ENCODE results near the gene SEMA4C. TPM values are rescaled to one million over a fixed set of nuclear protein-coding genes. Genes with fewer than 3 reads are reported as not detected.

Gene SEMA4C
- total and polyA plus RNA-seq, 7 donors, result 4.1 to 10.8 (median 9.5) TPM

GRCh38 chr2:96885432-96886347, 15.8 kb upstream of the SEMA4C start:
- no peak overlapping the region for H3K27ac ChIP-seq
- H3K36me3 ChIP-seq (ENCODE audit: insufficient read depth in 1 of 2, low read depth in 1 of 2), result no peaks in the 10 kb centered on the region
- no peaks in the 10 kb centered on the region for H3K27me3 ChIP-seq (ENCODE audit: insufficient read depth in 3 of 3, low read length in 2 of 3)
- no peak for TF ChIP-seq CTCF (IDR thresholded peaks at IDR 0.05)
- intact Hi-C loops (cut with DNase I), result no loop called here
- peaks cover 19% of the 10 kb centered on the region for H3K4me1 ChIP-seq
- WGBS, 3 donors, result 92 to 94% (median 94%) methylated on average over 22 to 23 of the region's 23 CpGs
- no peak overlapping the region for H3K4me3 ChIP-seq
- H3K9me3 ChIP-seq, result no peaks in the 10 kb centered on the region
- DNase-seq, result no peak
- no peak for ATAC-seq

GRCh38 chr2:96884299-96885094, 14.6 kb upstream of the SEMA4C start:
- no peak overlapping the region for H3K27ac ChIP-seq
- intact Hi-C loops (cut with DNase I), result no loop called here
- H3K9me3 ChIP-seq, result no peaks in the 10 kb centered on the region
- WGBS, 3 donors, result 86 to 91% (median 87%) methylated on average over 19 of the region's 19 CpGs
- TF ChIP-seq CTCF (IDR thresholded peaks at IDR 0.05), result no peak
- no peaks in the 10 kb centered on the region for H3K27me3 ChIP-seq (ENCODE audit: insufficient read depth in 3 of 3, low read length in 2 of 3)
- H3K4me3 ChIP-seq, result no peak overlapping the region
- DNase-seq, result no peak
- no peak for ATAC-seq
- H3K36me3 ChIP-seq (ENCODE audit: insufficient read depth in 1 of 2, low read depth in 1 of 2), result no peaks in the 10 kb centered on the region
- peaks cover 19% of the 10 kb centered on the region for H3K4me1 ChIP-seq

GRCh38 chr2:96883306-96883705, 13.4 kb upstream of the SEMA4C start:
- DNase-seq (no peak), ATAC-seq (no peak)
- no peaks in the 10 kb centered on the region for H3K27me3 ChIP-seq (ENCODE audit: insufficient read depth in 3 of 3, low read length in 2 of 3)
- no peak overlapping the region for H3K4me3 ChIP-seq
- 77 to 87% (median 87%) methylated on average over 7 to 9 of the region's 9 CpGs for WGBS, 3 donors
- peaks cover 12% of the 10 kb centered on the region for H3K4me1 ChIP-seq
- no peaks in the 10 kb centered on the region for H3K9me3 ChIP-seq
- no peak for TF ChIP-seq CTCF (IDR thresholded peaks at IDR 0.05)
- intact Hi-C loops (cut with DNase I), result no loop called here
- no peaks in the 10 kb centered on the region for H3K36me3 ChIP-seq (ENCODE audit: insufficient read depth in 1 of 2, low read depth in 1 of 2)
- H3K27ac ChIP-seq, result no peak overlapping the region

- Histone ChIP-seq H3K36me3 (ENCODE audit: insufficient read depth in 1 of 2, low read depth in 1 of 2) (no peaks in the 10 kb centered on the region), H3K4me1 (peaks cover 8% of the 10 kb centered on the region), H3K4me3 (no peak overlapping the region), H3K27ac (no peak overlapping the region), H3K9me3 (no peaks in the 10 kb centered on the region), H3K27me3 (ENCODE audit: insufficient read depth in 3 of 3, low read length in 2 of 3) (no peaks in the 10 kb centered on the region)
- intact Hi-C loops (cut with DNase I), result no loop called here
- ATAC-seq (no peak), DNase-seq (no peak)
- no peak for TF ChIP-seq CTCF (IDR thresholded peaks at IDR 0.05)
- WGBS, 3 donors, result 78 to 83% (median 82%) methylated on average over 8 of the region's 8 CpGs
Observed at GRCh38 chr2:96882906-96883305, 13.0 kb upstream of the SEMA4C start.

All from psoas muscle (tissue), 8 donors.